GM19351 (cell line): ENCODE measurements around the gene IGSF11.
"Not testable (repeated sequence)": the region's sequence is repeated elsewhere in the genome, so short reads cannot be mapped to it uniquely, and the experiment has no call there.

ENCODE experiments used
- ATAC-seq: cut with Tn5 transposase; IDR thresholded peaks from one replicate; pipeline ENCODE4 v1.9.1; 2021; ENCODE audit warnings: mild to moderate bottlenecking, moderate library complexity; ENCODE audit not compliant: unreplicated experiment

The IGSF11 gene

GRCh38 chr3:119034256-119035013 lies at the start of gene IGSF11:
IGSF11 (minus strand) TSS chr3:119034846; CDS start chr3:119034582, 264 bp downstream.
- peak; percentile 94 for ATAC-seq

- no peak for ATAC-seq
Observed at GRCh38 chr3:119080364-119080763, 45.7 kb upstream of the IGSF11 start.

- ATAC-seq = no peak
Observed at GRCh38 chr3:119073258-119074001, 38.8 kb upstream of the IGSF11 start.

GRCh38 chr3:119072451-119072850 lies 37.8 kb upstream of the IGSF11 start:
- ATAC-seq = not testable (repeated sequence)

GRCh38 chr3:119069725-119070124 lies 35.1 kb upstream of the IGSF11 start:
- no peak for ATAC-seq

- ATAC-seq = no peak
Observed at GRCh38 chr3:119063471-119063870, 28.8 kb upstream of the IGSF11 start.

GRCh38 chr3:119062892-119063291 lies 28.2 kb upstream of the IGSF11 start:
- no peak for ATAC-seq

- no peak for ATAC-seq
Observed at GRCh38 chr3:119044593-119044992, 9.9 kb upstream of the IGSF11 start.

GRCh38 chr3:119042162-119042561 lies 7.5 kb upstream of the IGSF11 start:
- no peak for ATAC-seq

- no peak for ATAC-seq
Observed at GRCh38 chr3:119035014-119035346, 334 bp upstream of the IGSF11 start.

- ATAC-seq = no peak
Observed at GRCh38 chr3:119033393-119034255, 1.0 kb downstream of the IGSF11 start.

- ATAC-seq = no peak
Observed at GRCh38 chr3:119025171-119025795, 9.4 kb downstream of the IGSF11 start.

- ATAC-seq = no peak
Observed at GRCh38 chr3:119019767-119020518, 14.7 kb downstream of the IGSF11 start.

- no peak for ATAC-seq
Observed at GRCh38 chr3:119018690-119019463, 15.8 kb downstream of the IGSF11 start.

- no peak for ATAC-seq
Observed at GRCh38 chr3:119015942-119016341, 18.7 kb downstream of the IGSF11 start.

- ATAC-seq = no peak
Observed at GRCh38 chr3:119013951-119014350, 20.7 kb downstream of the IGSF11 start.

GRCh38 chr3:119011528-119011927 lies 23.1 kb downstream of the IGSF11 start:
- ATAC-seq = no peak

- no peak for ATAC-seq
Observed at GRCh38 chr3:118997190-118997589, 37.5 kb downstream of the IGSF11 start.

GRCh38 chr3:118991775-118992174 lies 42.9 kb downstream of the IGSF11 start:
- no peak for ATAC-seq
